Ramos (cell line): ENCODE data around the gene NDUFA1.
"Not testable (repeated sequence)": the region's sequence is repeated elsewhere in the genome, so short reads cannot be mapped to it uniquely, and the experiment has no call there.

Experiments used
- in situ Hi-C: fragments of 300-500 bp; cut with MboI; formaldehyde crosslinking; loops from one replicate; pipeline ENCODE4 v1.14.3; 2022; ENCODE audit warnings: low sequenced_read_pairs; ENCODE audit not compliant: unreplicated experiment

The NDUFA1 gene

GRCh38 chrX:119871599-119872395 lies at the start of gene NDUFA1, which contains the start of gene RNF113A:
TSS of gene NDUFA1 (plus strand) at chrX:119871832. CDS start at chrX:119871912, 80 bp downstream.
TSS of gene RNF113A (minus strand) at chrX:119871733. CDS start at chrX:119871613, 120 bp downstream.
- in situ Hi-C loops, result no loop called here

GRCh38 chrX:119824221-119824620 lies 47.4 kb upstream of the NDUFA1 start:
- in situ Hi-C loops, result not testable (repeated sequence)

GRCh38 chrX:119826399-119826959 lies 45.2 kb upstream of the NDUFA1 start:
- in situ Hi-C loops, result no loop called here

- in situ Hi-C loops, result no loop called here
Measured at GRCh38 chrX:119828446-119828845, 43.2 kb upstream of the NDUFA1 start.

- in situ Hi-C loops, result no loop called here
Measured at GRCh38 chrX:119833905-119834304, 37.7 kb upstream of the NDUFA1 start.

GRCh38 chrX:119852382-119853353 lies 19.0 kb upstream of the NDUFA1 start, which contains the start of gene UPF3B:
TSS of gene UPF3B (minus strand) at chrX:119852963. CDS start at chrX:119852928, 35 bp downstream.
- in situ Hi-C loops, result no loop called here

GRCh38 chrX:119853444-119853843 lies 18.2 kb upstream of the NDUFA1 start:
- in situ Hi-C loops, result no loop called here

GRCh38 chrX:119870626-119871131 lies 953 bp upstream of the NDUFA1 start:
- in situ Hi-C loops, result no loop called here

GRCh38 chrX:119871245-119871598 lies 410 bp upstream of the NDUFA1 start:
- in situ Hi-C loops, result no loop called here

- in situ Hi-C loops, result loop anchor here (25.0 kb wide), 1 partner anchor 366 kb away; no protein-coding TSS in a partner anchor
Measured at GRCh38 chrX:119878740-119879139, 7.1 kb downstream of the NDUFA1 start.

GRCh38 chrX:119880076-119880475 lies 8.4 kb downstream of the NDUFA1 start:
- in situ Hi-C loops, result loop anchor here (25.0 kb wide), 1 partner anchor 368 kb away; no protein-coding TSS in a partner anchor

- in situ Hi-C loops, result loop anchor here (25.0 kb wide), 1 partner anchor 368 kb away; no protein-coding TSS in a partner anchor
Measured at GRCh38 chrX:119880552-119881437, 9.2 kb downstream of the NDUFA1 start.

- in situ Hi-C loops, result loop anchor here (25.0 kb wide), 1 partner anchor 373 kb away; no protein-coding TSS in a partner anchor
Measured at GRCh38 chrX:119885554-119886428, 14.2 kb downstream of the NDUFA1 start.

- in situ Hi-C loops, result loop anchor here (25.0 kb wide), 1 partner anchor 376 kb away; no protein-coding TSS in a partner anchor
Measured at GRCh38 chrX:119887721-119888425, 16.2 kb downstream of the NDUFA1 start.

GRCh38 chrX:119890626-119891025 lies 19.0 kb downstream of the NDUFA1 start:
- in situ Hi-C loops, result loop anchor here (25.0 kb wide), 1 partner anchor 378 kb away; no protein-coding TSS in a partner anchor

- in situ Hi-C loops, result loop anchor here (25.0 kb wide), 1 partner anchor 380 kb away; no protein-coding TSS in a partner anchor
Measured at GRCh38 chrX:119891961-119892692, 20.5 kb downstream of the NDUFA1 start.
